MV-4-11 (cell line): ENCODE data around the gene HIVEP1.
"Not testable (repeated sequence)": the region's sequence is repeated elsewhere in the genome, so short reads cannot be mapped to it uniquely, and the experiment has no call there.

Experiments used
- DNase-seq: peaks from one replicate; lab custom pipeline; 2025; lab: John Stamatoyannopoulos, UW

The HIVEP1 gene

DNA sequence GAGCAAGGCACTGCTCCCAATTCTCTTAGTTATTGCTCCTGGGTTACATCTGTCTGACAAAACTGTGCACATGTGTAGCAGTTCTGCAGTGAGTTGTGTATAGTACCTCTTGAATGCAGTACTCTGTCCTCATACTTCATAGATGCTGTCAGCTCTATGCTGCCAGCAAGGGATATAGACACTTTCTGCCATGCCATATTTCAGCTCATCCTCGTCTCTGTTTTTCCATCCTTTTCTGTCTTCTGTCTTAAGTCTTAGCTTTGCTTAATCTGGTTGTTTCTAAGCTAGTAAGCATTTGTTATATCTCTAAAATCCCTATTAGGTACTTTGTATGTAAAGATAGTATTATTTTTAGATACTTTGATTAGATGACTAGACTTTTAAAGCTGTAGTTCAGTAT, 76.4 kb downstream of the HIVEP1 start:
- no peak for DNase-seq

DNA sequence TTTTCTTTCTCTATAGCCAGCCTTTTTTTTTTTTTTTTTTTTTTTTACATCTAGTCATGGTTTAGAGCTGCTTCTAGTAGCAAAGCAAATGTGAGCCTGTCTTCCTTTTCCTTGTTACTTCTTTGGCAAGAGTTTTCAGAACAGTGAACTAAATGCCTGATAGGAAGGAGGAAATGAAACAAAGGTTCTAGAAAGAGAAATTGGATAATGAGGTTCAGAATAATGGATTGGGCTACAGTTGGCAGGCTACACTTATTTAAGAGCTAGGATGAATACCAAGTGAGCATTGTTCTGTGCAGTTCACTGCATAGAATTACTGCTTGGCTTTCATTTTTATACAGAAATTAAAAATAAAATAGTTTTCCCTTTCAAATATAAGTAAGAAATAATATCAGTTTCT, 78.6 kb downstream of the HIVEP1 start:
- DNase-seq: peak; percentile 59

DNA sequence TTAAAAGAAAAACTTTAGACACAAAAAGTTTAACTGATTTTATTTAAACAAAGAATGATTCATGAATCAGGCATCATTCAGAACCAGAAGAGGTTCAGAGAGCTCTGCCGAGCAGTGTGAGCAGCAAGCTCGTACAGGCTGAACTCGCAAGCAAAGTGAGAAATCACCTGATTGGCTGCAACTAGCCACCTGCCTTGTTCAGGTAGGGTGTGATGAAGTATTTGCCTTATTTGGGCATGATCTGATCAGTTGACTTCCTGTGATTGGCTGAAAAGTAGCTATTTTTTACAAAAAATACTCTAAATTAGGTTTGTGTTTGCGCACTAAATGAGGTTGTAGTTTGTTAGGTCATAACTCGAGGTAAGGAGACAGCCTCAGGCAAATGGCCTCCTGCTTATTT, 80.7 kb downstream of the HIVEP1 start:
- DNase-seq: no peak

DNA sequence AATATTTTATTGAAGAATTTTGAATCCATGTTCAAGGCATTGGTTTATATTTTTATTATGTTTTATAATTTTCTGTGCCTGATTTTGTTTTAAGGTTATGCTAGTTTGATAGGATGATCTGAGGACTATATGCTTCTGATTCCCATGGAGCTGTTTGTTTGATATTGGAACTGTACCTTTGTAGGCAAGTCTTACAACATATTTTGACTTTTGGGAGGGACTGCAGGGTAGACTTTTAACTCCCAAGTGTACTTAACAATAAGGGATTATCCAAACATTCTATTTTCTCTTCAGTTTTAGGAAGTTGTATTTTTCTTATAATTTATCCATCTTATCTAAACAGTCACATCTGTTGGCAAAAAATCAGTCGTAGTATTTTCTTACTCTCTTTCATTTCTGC, 82.6 kb downstream of the HIVEP1 start:
- DNase-seq: no peak

DNA sequence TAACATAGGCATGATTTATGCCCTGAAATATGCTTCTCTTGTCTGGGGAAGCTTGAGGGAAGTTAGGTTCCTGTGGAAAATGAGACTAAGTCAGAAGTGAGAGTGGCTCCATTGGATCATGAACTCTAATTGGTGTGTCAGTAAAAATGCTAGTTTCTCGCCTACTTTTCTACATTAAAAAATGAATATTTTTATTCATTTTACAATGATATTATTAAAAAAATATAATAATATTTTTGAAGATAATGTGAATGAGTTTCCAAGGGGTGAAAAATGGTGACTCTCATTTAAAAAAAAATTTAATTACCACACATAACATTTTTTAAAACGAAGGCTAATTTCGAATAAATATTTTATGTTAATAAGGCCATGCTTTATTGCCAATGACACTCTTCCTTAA, 84.2 kb downstream of the HIVEP1 start:
- no peak for DNase-seq

DNA sequence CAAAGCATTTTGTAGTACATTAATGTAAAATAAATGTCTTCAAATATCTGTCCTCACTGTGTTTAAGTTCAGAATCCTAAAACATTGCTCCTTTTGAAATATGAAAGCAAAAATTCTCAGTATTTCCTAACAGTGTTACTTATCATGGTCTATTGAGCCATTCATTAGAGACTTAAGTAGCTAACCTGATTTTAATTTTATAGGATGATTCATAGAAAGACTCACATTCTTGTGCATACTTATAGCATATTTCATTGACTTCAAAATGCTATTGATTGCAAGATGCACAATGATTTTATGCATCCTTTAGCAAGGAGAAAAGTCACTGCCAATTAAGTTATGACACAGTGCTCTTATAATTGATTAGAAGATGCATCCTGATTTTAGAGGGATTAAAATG, 85.7 kb downstream of the HIVEP1 start:
- no peak for DNase-seq

DNA sequence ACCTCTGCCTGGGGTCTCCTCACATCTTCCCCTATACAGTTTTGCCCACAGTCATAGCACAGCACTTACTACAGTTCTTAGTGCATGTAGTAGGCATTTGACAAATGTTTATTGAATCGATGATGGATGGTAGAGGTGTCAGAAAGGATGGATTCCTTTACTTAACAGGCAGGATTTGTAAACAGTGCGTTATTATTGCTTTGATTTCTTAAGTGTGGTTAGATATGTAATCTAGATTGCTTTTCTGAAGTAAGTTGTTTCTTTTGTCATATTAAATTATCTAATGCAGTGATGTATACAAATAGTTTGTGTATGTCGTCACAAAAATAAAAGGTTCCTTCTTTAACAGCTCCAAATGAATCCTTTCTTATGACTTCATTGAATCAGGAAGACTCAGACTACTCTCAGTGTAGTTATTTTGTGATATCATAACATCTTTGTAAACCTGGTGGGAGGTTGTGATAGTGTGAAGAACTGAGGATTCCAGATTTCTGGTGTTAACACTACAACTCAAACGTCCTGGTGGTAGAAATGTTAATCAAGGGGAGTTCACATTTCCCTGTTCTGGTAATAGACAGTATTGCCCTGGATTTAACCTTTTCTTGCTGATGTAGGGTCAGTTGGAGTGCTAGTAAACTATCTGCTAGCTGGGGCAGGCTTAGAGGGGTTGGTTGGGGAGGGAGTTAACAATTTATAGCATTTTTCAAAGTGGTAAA, 87.7 kb downstream of the HIVEP1 start:
- no peak for DNase-seq

DNA sequence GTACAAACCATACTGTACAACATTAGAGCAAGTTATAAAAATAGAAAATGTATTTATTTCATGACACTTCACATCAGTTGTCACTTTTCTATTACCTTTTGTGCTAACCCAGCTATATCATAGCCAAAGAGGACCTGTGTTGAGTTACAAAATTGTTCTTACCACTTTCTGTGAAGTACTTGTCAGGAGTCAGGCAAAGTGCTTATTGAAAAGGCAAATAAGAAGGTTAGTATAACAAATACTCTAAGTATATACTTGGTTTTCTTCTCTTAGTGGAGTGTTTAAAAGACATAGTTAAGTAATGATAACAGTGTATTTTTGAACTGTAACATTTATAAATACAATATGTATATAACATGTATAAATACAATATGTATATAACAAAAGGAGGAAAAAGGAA, 88.9 kb downstream of the HIVEP1 start:
- DNase-seq: no peak

DNA sequence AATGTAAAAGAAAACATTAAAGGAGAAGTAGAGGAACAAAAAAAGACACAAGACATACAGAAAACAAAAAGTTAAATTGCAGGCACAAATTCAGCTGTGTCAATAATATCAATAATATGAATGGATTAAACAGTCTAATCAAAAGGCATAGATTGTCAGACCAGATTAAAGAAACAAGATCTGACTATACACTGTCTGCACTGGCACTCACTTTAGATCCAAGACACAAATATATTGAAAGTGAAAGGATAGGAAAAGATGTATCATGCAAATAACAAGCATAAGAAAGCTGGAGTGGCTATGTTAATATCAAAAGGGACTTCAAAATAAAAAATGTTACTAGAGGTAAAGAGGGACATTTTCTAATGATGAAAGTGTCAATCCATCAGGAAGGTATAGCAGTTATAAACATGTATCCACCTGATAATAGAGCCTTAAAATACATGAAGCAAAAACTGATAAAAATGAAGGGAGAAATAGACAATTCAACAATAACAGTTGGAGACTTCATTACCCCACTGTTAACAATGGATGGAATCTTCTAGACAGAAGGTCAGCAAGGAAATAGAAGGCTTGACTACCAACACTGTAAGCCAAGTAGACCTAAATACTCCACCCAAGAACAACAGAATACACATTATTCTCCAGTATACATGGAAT, 89.7 kb downstream of the HIVEP1 start:
- no peak for DNase-seq

DNA sequence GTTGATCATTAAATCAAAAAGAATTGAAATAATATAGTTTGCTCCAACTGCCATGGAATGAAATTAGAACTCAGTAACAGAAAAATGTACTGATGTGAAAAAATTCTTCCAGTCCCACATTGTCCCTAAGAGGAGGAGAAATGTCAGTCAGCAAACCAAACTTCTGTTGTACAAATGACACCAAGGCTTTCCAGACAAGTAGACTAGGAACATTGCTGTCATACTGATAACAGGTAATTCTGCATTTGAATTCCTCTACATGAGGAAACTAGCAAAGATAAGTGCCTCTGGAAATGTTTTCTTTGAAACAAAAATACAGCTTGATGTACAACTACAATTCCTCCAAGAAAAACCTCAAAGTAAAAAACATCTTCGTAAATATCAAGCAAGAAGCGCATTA, 90.2 kb downstream of the HIVEP1 start:
- no peak for DNase-seq

DNA sequence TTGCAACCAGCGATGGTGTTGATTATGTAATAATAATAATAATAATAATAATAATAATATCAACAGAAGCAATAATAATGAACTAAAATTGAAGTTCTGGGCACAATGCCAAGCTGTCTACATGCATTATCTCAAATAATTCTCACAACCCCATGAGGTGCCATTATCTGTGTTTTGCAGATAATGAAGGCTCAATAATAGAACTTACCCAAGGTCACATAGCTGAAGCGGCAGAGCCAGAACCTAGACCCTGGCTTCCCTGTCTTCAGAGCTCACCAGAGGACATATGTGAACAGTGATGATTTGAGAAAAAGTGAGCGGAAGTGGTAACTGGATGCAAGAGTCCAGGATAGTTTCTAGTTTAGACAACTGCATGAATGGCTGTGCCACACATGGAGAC, 91.0 kb downstream of the HIVEP1 start:
- no peak for DNase-seq

DNA sequence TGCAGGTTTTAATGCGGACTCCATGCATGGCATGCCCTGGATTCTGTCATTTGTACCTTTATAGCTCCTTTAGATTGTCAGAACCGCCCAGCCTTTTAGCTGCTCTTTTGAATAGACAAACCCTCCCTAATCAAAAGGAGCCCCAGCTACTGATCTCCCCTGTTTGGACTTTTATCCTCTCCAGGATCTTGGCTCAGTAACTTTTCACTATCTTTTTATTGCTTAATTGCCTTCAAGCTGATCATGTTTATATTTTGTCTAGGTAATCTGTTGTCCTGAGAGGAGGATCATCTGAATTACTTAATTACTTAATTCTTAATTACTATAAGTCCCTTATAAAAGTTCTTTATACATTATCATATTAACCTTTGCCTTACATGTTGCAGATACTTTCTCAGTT, 93.2 kb downstream of the HIVEP1 start:
- DNase-seq: no peak

DNA sequence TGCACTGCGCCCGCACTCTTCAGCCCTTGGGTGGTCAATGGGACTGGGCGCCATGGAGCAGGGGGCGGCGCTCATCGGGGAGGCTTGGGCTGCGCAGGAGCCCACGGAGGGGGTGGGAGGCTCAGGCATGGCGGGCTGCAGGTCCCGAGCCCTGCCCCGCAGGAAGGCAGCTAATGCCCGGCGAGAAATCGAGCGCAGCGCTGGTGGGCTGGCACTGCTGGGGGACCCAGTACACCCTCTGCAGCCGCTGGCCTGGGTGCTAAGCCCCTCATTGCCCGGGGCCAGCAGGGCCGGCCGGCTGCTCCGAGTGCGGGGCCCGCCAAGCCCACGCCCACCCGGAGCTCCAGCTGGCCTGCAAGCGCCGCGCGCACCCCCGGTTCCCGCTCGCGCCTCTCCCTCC, 96.3 kb downstream of the HIVEP1 start:
- not testable (repeated sequence) for DNase-seq

DNA sequence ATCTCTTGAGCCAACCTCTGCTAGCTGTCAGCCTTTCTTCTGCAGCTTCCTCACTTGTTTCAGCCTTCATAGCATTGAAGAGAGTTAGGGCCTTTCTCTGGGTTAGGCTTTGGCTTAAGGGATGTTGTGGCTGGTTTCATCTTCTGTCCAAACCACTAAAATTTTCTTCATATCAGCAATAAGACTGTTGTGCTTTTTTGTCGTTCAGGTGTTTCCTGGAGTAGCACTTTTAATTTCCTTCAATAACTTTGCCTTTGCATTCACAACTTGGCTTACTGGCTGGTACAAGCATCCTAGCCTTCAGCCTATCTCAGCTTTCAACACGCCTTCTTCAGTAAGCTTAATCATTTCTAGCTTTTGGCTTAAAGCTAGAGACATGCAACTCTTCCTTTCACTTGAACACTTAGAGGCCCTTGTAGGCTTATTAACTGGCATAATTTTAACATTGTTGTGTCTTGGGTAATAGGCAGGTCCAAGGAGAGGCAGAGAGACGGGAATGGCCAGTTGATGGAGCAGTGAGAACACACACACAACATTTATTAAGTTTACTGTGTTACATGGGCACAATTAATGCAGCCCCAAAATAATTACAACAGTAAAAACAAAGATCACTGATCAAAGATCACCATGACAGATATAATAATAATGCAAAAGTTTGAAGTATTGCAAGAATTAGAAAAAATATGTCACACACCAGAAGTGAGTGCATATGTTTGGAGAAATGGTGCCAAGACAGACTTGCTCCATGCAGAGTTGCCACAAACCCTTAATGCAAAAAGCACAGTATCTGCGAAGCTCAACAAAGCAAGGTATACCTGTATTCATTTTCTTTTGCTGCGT, 98.6 kb downstream of the HIVEP1 start:
- no peak for DNase-seq

DNA sequence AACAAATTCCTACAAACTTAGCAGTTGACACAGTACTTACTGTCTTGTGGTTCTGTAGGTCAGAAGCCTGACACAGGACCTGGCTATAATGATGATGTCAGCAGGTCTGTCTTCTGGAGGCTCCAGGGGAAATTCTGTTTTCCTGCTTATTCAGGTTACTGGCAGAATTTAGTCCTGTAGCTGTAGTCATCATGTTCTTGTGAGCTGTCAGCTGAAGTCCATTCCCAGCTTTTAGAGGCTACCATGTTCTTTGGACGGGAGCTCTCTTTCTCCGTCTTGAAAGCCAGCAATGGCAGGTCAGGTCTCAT, 99.2 kb downstream of the HIVEP1 start:
- DNase-seq: no peak

DNA sequence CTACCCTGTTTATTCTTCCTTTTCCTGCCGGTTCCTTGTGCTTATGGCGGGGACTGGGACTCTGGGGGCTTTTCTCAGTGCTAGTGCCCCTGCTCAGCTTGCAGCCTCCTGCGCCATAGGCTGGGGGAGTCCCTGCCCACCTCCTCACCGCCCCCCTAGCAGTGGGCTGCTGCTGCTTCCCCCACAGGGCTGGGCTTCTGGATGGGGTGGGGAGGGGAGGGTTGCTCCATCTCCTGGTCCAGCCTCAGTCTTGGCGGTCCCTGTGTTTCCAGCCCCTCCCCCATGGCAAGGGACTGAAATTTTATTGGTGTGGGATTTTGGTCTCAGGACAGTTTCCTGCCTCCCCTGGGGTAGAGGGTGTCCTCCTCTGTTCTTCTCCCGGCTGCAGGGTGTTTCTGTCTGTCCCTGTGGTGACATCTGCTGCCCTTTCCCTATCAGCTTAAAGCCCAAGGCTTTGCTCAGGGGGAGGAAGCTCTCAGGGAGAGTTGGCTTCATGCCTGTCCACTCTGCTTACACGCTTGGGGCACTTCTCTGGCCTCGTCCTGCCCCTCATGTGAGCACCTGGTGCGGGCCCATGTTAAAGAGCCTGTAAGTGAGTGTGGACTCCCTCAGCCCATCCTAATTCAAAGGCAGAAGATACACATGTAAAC, 100.6 kb downstream of the HIVEP1 start:
- DNase-seq: no peak

DNA sequence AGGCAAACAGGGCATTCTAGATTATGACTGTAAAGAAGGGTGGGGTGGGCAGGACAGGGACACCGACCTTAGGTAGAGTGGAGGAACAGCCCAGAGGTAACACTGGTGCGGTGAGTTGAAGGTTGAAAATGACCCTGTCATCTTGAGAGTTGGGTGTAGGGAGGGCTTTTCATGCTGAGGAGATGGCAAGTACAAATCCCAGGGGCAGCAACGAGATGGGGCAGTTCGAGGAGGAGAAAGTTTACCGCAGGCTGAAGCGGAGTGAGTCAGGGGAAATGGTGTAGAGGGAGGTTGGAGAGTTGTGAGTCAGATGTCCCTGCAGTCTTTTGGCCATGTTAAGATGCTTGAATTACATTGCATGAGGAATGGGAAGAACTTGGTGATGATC, 101.1 kb downstream of the HIVEP1 start:
- peak; percentile 56 for DNase-seq

DNA sequence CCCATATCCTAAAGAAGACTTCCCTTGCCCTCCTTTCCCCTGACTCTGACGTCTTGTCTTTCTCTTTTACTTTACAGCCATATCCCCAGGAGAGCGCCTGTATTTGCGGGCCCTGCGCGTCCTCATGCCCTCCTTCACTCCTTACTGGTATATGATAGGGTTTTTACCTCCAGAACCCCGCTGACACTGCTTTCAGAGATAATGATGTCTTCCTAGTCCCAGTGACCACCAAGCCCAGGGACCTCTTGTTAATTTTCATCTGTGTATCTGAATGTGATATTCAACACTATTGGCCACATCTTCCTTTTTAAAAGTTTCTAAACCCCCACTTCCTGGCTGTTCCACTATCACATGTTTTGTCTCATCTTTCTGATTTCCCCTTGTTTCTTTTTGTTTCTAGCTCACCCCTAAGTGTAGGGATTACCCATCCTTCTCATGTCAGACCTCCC, 102.0 kb downstream of the HIVEP1 start:
- no peak for DNase-seq

DNA sequence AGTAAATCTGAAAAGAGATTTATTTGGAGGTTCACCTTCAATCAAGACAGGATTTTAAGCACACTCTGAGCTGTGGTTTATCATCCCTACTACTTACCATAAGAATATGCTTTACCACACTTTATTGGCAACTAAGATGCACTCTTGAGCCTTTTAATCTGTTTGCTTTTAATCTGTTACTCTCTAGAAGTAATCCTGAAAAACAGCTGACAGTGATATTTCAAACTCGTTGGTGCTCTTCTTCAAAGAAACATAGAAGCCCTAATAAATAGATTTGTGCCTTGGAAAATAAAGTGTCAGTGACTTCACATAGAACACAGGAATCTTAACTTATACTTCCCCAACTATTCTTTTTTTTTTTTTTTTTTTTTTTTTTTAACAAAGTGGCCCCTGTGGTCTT, 102.9 kb downstream of the HIVEP1 start:
- DNase-seq: no peak

DNA sequence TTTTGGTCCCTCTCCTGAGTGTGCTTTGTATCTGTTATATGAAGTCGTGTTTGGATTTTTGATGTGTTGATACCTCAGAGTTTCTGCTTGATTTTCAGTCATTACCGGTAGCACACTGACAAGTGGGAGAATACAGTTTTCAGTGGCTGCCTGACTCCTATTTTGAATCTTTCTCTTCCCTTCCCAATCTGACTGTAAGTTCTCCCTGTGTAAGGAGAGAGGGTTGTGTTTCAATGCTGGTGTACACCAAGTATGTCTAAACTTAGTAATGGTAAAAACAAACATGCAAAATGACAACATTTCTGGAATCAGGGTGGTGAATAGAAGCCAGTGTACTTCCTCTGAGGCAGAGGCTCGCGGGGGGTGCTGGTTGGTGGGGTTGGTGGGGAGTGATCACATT, 103.4 kb downstream of the HIVEP1 start:
- no peak for DNase-seq

DNA sequence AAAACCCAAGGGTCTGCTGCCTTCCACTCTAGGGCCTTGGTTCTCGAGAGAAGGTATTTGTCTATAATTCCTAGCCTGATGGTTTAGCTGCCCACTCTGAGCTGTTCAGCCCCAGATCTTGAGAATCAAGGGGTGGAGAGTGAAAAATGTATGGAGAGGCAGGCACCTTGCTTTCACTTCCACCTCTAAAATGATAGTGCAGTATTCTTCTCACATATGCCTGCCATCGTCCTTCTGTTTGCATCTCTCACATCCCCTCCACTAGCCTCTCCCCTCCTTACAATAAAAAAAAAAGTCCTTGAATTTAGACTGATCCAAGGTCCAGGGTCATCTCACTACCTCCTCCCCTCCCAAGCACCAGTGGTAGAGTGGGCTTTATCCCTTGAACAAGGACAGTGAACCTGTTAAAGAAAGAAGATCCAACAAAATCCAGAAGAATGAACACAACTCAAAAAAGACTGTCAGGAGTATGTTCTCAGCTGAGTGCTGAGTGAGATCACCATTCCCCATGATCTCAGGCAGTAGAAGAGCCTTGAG, 104.2 kb downstream of the HIVEP1 start:
- no peak for DNase-seq

DNA sequence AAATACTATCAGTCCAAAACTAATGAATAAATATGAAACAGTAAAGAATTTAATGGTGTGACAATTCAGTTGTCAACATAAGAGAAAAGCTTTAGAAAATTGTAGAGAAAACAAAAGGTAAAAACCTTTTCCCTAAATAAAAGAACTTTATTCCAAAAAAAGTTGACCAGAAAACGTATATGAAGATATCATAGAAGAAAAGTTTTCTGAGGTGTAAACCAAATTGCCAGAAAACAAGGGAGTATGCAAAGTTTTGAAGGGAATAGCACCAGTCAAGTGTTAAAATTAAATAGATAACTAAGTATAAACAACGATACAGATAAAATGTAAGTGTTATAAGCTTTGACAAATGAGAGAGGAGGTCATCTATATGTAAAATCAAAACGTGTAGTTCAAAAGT, 104.9 kb downstream of the HIVEP1 start:
- DNase-seq: no peak

DNA sequence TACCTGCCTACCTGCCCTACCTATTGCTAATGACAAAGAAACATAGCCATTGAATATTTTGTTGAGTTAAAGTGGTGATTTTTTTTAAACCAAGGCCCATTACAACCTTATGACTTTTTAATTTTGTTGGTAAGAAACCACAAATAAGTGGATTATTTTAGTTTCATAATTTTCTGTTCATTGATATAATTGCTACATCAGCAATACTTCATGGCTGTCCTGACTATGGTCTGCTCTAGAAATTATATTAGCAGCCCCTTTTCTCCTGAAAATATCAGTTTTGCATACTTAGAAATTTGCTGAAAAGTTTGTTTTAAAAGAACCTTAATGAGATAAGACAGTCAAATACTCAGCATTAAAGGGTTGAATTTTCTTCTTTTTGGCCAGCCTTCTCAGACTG, 106.5 kb downstream of the HIVEP1 start:
- no peak for DNase-seq
